PFSK-1 (cell line): ENCODE data around the gene P4HA3.

Source experiments
- POLR2AphosphoS5 ChIP-seq: IDR thresholded peaks from 2 replicates; pipeline ENCODE4 v1.6.1; 2012; ENCODE audit warnings: low read depth, mild to moderate bottlenecking, control low read depth, low read length, moderate library complexity
- SIN3A ChIP-seq: IDR thresholded peaks from 2 replicates; pipeline ENCODE4 v1.6.1; 2012; ENCODE audit warnings: mild to moderate bottlenecking, low read length, moderate library complexity, borderline replicate concordance; ENCODE audit not compliant: insufficient read depth
- TF ChIP-seq, protein P1 (sequence below), 2 experiments: IDR thresholded peaks; 2 replicates each; pipeline versions ENCODE4 v1.6.1 to v1.8.0; 2011 to 2012; ENCODE audit warnings: low read depth in 2 of 2, low read length in 2 of 2, control low read depth in 1 of 2, inconsistent platforms in 1 of 2, mild to moderate bottlenecking in 1 of 2, moderate library complexity in 1 of 2; ENCODE audit not compliant: insufficient read depth in 1 of 2

DNA sequence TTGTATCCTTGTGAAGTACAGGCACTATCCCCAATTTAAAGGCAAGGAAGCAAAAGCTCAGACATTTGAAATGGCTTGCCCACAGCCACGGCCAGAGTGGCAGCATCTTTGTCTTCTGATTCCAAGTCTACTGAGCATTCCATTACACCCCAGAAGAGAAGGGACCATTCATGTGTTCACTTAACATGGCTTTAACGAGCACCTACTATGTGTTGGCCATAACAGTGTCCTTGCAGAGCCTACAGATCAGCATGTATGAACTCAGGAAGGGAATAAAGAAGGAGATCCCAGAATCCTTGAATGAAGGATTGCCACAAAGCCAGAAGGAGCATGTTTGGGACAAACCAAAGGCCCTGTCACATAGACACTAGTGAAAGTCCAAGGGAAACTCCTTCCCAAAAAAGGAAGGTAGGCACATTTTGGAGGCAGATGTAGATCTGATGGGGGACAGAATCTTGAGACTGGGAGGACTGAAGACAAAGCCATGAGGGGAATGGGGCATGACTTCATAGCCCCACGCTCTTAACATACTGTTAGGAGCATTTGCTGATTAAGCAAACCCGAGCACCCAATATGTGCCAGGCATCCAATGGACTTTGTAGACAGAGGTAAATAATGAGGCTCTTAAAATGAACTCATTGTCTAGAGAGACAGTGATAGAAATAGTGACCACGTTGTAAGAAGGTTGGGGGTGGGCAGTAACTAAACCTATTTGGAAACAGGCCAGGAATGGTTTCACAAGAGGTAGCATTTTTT is 54.9 kb downstream of the P4HA3 start:
- TF ChIP-seq POLR2AphosphoS5 (no peak), SIN3A (no peak)
- TF ChIP-seq, protein P1, sequence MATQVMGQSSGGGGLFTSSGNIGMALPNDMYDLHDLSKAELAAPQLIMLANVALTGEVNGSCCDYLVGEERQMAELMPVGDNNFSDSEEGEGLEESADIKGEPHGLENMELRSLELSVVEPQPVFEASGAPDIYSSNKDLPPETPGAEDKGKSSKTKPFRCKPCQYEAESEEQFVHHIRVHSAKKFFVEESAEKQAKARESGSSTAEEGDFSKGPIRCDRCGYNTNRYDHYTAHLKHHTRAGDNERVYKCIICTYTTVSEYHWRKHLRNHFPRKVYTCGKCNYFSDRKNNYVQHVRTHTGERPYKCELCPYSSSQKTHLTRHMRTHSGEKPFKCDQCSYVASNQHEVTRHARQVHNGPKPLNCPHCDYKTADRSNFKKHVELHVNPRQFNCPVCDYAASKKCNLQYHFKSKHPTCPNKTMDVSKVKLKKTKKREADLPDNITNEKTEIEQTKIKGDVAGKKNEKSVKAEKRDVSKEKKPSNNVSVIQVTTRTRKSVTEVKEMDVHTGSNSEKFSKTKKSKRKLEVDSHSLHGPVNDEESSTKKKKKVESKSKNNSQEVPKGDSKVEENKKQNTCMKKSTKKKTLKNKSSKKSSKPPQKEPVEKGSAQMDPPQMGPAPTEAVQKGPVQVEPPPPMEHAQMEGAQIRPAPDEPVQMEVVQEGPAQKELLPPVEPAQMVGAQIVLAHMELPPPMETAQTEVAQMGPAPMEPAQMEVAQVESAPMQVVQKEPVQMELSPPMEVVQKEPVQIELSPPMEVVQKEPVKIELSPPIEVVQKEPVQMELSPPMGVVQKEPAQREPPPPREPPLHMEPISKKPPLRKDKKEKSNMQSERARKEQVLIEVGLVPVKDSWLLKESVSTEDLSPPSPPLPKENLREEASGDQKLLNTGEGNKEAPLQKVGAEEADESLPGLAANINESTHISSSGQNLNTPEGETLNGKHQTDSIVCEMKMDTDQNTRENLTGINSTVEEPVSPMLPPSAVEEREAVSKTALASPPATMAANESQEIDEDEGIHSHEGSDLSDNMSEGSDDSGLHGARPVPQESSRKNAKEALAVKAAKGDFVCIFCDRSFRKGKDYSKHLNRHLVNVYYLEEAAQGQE (IDR thresholded peaks at IDR 0.05; ENCODE audit: insufficient read depth in 1 of 2, low read depth in 2 of 2, low read length in 2 of 2) = no peak
